Measurements from ENCODE around the gene DSCAM. TPM values are rescaled to one million over a fixed set of nuclear protein-coding genes. Genes with fewer than 3 reads are reported as not detected.

DSCAM gene
- polyA plus RNA-seq, 3 donors, result not detected

DNA sequence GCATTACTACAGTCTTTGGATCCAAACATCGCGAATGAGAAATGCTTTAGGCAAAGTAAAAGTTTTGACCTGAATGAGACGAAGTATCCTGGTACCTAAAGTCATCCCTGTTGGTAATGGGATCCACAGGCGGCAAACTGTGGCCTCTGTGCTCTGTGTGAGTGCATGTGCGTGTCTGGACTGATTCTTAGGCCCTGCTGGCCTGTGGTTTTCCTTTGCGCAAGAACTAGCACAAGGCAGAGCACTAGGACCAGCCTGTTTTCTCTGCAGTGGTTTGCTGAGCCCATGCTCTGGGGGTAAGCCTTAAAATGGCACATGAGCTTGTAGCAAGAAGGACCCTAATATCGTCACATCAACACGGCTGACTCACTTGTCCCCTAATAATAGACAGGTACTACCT lies 251.2 kb downstream of the DSCAM start:
- H2AFZ ChIP-seq (ENCODE audit: insufficient read depth, low read depth, low read length, poor library complexity, severe bottlenecking), result no peak overlapping the region
- no peaks in the 10 kb centered on the region for H3K27me3 ChIP-seq (ENCODE audit: control insufficient read depth in 2 of 2, insufficient read depth in 2 of 2, low read length in 2 of 2)
- no peaks in the 10 kb centered on the region for H3K79me2 ChIP-seq (ENCODE audit: insufficient read depth, low read length)
- DNase-seq, result no peak
- H3K9me3 ChIP-seq (replicated peaks in 1 of 2; ENCODE audit: control insufficient read depth in 1 of 2, insufficient read depth in 1 of 2, low read length in 2 of 2), result peaks cover 0 to 8% of the 10 kb centered on the region in 2 donors
- TF ChIP-seq CTCF (IDR thresholded peaks at IDR 0.05), result no peak
- H3K4me2 ChIP-seq (replicated peaks; ENCODE audit: extremely low read depth, low read length, poor library complexity, severe bottlenecking), result no peak overlapping the region
- no peaks in the 10 kb centered on the region for H3K4me1 ChIP-seq (ENCODE audit: control insufficient read depth in 1 of 2, insufficient read depth in 2 of 2, low read length in 2 of 2)
- no peak overlapping the region for H3K4me3 ChIP-seq (replicated peaks in 1 of 3; ENCODE audit: low read depth in 2 of 3, low read length in 3 of 3)
- H3K4me3 Mint-ChIP-seq, result no peak overlapping the region
- H3K9ac ChIP-seq (ENCODE audit: insufficient read depth, low read length, poor library complexity, severe bottlenecking), result no peak overlapping the region
- H4K20me1 ChIP-seq (ENCODE audit: insufficient read depth, low read length), result no peaks in the 10 kb centered on the region
- no peak overlapping the region for H3K27ac ChIP-seq (ENCODE audit: low read depth in 1 of 2, low read length in 2 of 2)
- peaks cover 0 to 9% (median 3%) of the 10 kb centered on the region in 7 donors for H3K9me3 Mint-ChIP-seq
- H3K36me3 Mint-ChIP-seq, result no peaks in the 10 kb centered on the region
- peaks cover 0 to 1% (median 0%) of the 10 kb centered on the region in 3 donors for H3K27me3 Mint-ChIP-seq (ENCODE audit: low read depth in 3 of 3)
- WGBS (ENCODE audit: insufficient coverage), result 89% methylated on average over 6 of the region's 8 CpGs
- intact Hi-C loops (cut with micrococcal nuclease), result no loop called here
- H3K36me3 ChIP-seq (replicated peaks in 1 of 2; ENCODE audit: control insufficient read depth in 1 of 2, insufficient read depth in 2 of 2, low read length in 2 of 2), result no peaks in the 10 kb centered on the region
- H3K27ac Mint-ChIP-seq, result no peak overlapping the region
- H3K4me1 Mint-ChIP-seq, result no peaks in the 10 kb centered on the region

DNA sequence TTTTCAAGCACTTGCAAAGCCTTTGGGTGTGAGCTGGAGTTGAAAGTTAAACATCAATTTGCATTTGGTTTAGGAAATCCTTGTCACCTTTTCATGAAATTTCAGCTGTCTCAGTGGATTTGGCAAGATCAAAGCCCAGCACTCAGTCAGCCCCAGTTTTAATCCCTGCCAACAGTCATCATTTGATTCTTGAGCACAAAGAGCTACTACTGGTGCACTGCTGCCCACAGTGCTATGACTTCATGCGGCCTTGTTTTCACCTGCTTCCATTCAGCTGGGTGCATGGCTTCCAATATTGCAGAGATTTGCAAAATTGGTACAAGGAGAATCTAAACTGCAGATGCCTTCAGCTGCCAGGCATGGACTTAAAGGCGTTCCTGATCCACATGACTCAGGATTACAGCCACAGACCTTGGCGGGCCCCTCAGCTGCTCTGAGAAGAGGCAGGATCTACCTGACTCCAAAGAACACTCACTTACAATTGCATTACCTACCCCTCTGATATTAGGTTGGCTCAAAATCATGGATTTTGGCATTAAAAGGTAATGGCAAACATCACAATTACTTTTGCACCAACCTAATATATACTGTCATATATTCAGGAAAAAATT lies 259.1 kb downstream of the DSCAM start:
- Histone ChIP-seq H3K36me3 (replicated peaks in 1 of 2; ENCODE audit: control insufficient read depth in 1 of 2, insufficient read depth in 2 of 2, low read length in 2 of 2) (no peaks in the 10 kb centered on the region), H3K79me2 (ENCODE audit: insufficient read depth, low read length) (no peaks in the 10 kb centered on the region), H3K27ac (ENCODE audit: low read depth in 1 of 2, low read length in 2 of 2) (no peak overlapping the region), H3K9ac (ENCODE audit: insufficient read depth, low read length, poor library complexity, severe bottlenecking) (no peak overlapping the region), H3K4me3 (replicated peaks in 1 of 3; ENCODE audit: low read depth in 2 of 3, low read length in 3 of 3) (no peak overlapping the region), H3K9me3 (replicated peaks in 1 of 2; ENCODE audit: control insufficient read depth in 1 of 2, insufficient read depth in 1 of 2, low read length in 2 of 2) (peaks cover 0 to 8% of the 10 kb centered on the region in 2 donors), H3K27me3 (ENCODE audit: control insufficient read depth in 2 of 2, insufficient read depth in 2 of 2, low read length in 2 of 2) (no peaks in the 10 kb centered on the region), H4K20me1 (ENCODE audit: insufficient read depth, low read length) (no peaks in the 10 kb centered on the region), H2AFZ (ENCODE audit: insufficient read depth, low read depth, low read length, poor library complexity, severe bottlenecking) (no peak overlapping the region), H3K4me2 (replicated peaks; ENCODE audit: extremely low read depth, low read length, poor library complexity, severe bottlenecking) (no peak overlapping the region), H3K4me1 (ENCODE audit: control insufficient read depth in 1 of 2, insufficient read depth in 2 of 2, low read length in 2 of 2) (no peaks in the 10 kb centered on the region)
- TF ChIP-seq CTCF (IDR thresholded peaks at IDR 0.05), result no peak
- H3K4me1 Mint-ChIP-seq, result no peaks in the 10 kb centered on the region
- no peaks in the 10 kb centered on the region for H3K36me3 Mint-ChIP-seq
- no peak for DNase-seq
- WGBS (ENCODE audit: insufficient coverage), result 69% methylated on average over 2 of the region's 3 CpGs
- H3K9me3 Mint-ChIP-seq, result peaks cover 0 to 16% (median 8%) of the 10 kb centered on the region in 7 donors
- no peaks in the 10 kb centered on the region for H3K27me3 Mint-ChIP-seq (ENCODE audit: low read depth in 3 of 3)
- H3K4me3 Mint-ChIP-seq, result no peak overlapping the region
- peak overlapping the region in 1 of 7 donors; percentile 37 for H3K27ac Mint-ChIP-seq
- intact Hi-C loops (cut with micrococcal nuclease), result no loop called here
